Chondrocyte (in vitro differentiated cells): ENCODE measurements around the gene FBXL3. TPM values are rescaled to one million over a fixed set of nuclear protein-coding genes. Genes with fewer than 3 reads are reported as not detected.

Experiments
- DNase-seq: peaks from one replicate; pipeline ENCODE4 v3.0.0; 2021; ENCODE audit warnings: mixed read lengths, low spot score
- H3K27ac Mint-ChIP-seq: one replicate; pipeline ENCODE4 v1.8.0; 2021; ENCODE audit warnings: mild to moderate bottlenecking, moderate library complexity, mixed read lengths; ENCODE audit not compliant: unreplicated experiment
- H3K27me3 Mint-ChIP-seq: 2 replicates; pipeline ENCODE4 v1.8.0; 2021; ENCODE audit warnings: low read depth, mixed read lengths
- H3K36me3 Mint-ChIP-seq: 2 replicates; pipeline ENCODE4 v1.8.0; 2021; ENCODE audit warnings: low read depth, mixed read lengths
- H3K4me1 Mint-ChIP-seq: 2 replicates; pipeline ENCODE4 v1.8.0; 2021; ENCODE audit warnings: low read depth, mild to moderate bottlenecking, mixed read lengths
- H3K4me3 Mint-ChIP-seq: one replicate; pipeline ENCODE4 v1.8.0; 2021; ENCODE audit warnings: mild to moderate bottlenecking, moderate library complexity, mixed read lengths; ENCODE audit not compliant: unreplicated experiment
- H3K9me3 Mint-ChIP-seq: 2 replicates; pipeline ENCODE4 v1.8.0; 2021; ENCODE audit warnings: low read depth, mixed read lengths
- total RNA-seq: library from RNA; stranded (reverse); gene quantifications from 3 replicates; pipeline ENCODE4 v1.2.1, GENCODE V29; 2021
- TF ChIP-seq, protein P1 (sequence below): fragments of 200-600 bp; sonication (generic); IDR thresholded peaks from 2 replicates; pipeline ENCODE4 v1.5.0; 2021; ENCODE audit warnings: antibody characterized with exemption, mild to moderate bottlenecking, moderate library complexity

FBXL3 gene
- total RNA-seq, 1 donor from 2014 or later, result 41.8 TPM

DNA sequence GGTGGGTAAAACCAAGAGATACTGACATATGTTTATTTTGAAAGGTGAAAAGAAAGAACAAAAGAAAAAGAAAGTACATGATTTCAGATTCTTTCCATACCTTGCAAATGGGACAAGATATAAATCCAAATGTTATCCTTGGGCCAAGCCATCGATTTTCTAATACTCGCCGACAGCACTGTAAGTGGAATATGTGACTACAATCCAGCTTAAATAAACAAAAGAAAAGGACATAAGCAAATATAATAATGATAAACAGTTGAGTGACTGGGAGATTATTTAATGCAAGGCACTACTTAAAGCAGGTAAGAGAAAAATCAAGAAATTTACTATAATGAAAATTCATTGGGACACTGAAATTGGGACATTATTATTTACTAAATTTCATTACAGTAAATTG, 29.9 kb upstream of the FBXL3 start:
- Mint-ChIP-seq H3K9me3 (no peaks in the 10 kb centered on the region), H3K4me1 (no peaks in the 10 kb centered on the region), H3K4me3 (no peak overlapping the region), H3K36me3 (peaks cover 29% of the 10 kb centered on the region), H3K27me3 (no peaks in the 10 kb centered on the region), H3K27ac (no peak overlapping the region)
- TF ChIP-seq, protein P1, sequence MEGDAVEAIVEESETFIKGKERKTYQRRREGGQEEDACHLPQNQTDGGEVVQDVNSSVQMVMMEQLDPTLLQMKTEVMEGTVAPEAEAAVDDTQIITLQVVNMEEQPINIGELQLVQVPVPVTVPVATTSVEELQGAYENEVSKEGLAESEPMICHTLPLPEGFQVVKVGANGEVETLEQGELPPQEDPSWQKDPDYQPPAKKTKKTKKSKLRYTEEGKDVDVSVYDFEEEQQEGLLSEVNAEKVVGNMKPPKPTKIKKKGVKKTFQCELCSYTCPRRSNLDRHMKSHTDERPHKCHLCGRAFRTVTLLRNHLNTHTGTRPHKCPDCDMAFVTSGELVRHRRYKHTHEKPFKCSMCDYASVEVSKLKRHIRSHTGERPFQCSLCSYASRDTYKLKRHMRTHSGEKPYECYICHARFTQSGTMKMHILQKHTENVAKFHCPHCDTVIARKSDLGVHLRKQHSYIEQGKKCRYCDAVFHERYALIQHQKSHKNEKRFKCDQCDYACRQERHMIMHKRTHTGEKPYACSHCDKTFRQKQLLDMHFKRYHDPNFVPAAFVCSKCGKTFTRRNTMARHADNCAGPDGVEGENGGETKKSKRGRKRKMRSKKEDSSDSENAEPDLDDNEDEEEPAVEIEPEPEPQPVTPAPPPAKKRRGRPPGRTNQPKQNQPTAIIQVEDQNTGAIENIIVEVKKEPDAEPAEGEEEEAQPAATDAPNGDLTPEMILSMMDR, result no peak
- no peak for DNase-seq

DNA sequence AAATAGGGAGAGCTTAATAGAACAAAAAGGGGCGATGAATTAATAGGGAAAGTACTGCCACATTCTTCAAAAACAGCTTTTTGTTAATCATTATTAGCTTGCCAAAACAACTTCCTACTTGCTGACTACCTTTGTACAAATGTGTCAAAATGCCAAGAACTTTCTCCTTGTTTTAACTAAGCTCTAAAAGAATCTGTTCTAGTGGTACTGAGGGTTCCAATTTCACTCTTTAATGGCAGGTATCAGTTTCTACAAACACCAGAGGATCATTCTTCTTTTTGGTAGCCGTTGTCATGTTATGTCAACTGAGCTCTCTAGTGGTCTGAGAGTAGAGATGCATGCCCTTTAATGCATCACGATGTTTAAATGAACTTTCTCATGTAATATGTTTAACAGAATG, 29.4 kb upstream of the FBXL3 start:
- DNase-seq, result no peak
- no peaks in the 10 kb centered on the region for H3K27me3 Mint-ChIP-seq
- peaks cover 27% of the 10 kb centered on the region for H3K36me3 Mint-ChIP-seq
- TF ChIP-seq, protein P1, result peak; percentile 23
- H3K4me1 Mint-ChIP-seq, result no peaks in the 10 kb centered on the region
- no peaks in the 10 kb centered on the region for H3K9me3 Mint-ChIP-seq
- H3K4me3 Mint-ChIP-seq, result no peak overlapping the region
- H3K27ac Mint-ChIP-seq, result no peak overlapping the region

DNA sequence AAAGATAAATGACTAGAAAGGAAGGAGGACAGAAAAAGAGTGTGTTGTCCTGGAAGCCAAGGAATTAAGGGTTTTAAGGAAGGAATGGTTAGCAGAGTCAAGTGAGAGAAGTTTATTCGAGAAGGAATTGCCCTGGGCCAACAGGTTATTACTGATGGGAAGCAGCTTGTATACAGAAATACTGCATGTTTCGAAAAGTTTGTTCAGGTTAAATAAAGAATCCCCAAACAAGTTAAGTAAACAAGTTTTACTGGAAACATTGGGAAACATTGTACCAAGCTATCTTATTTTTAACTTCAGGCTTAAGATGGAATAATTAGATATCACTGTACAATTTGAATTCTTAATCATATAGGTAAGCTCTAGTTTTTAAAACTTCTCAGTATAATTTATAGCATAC, 28.2 kb upstream of the FBXL3 start:
- peaks cover 34% of the 10 kb centered on the region for H3K36me3 Mint-ChIP-seq
- TF ChIP-seq, protein P1, result no peak
- DNase-seq, result no peak
- no peaks in the 10 kb centered on the region for H3K9me3 Mint-ChIP-seq
- no peak overlapping the region for H3K4me3 Mint-ChIP-seq
- no peaks in the 10 kb centered on the region for H3K4me1 Mint-ChIP-seq
- no peaks in the 10 kb centered on the region for H3K27me3 Mint-ChIP-seq
- H3K27ac Mint-ChIP-seq, result no peak overlapping the region

DNA sequence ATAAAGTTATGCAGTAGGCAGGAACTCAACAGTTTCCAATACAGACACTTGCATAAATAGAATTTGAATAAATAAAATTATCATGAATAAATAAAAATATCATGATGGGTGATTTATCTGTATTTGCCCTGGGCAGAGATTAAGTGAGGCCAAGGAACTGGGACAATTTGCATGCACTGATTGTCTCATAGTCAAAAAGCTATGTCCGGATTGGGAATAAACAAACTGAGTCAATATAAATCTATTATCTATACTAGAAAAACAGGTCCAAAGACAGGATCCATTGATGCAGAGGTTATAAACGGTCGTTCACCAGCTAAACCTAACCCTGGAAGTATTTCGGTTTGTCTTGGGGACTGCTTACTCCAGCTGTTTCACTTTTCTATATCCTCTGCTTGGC, 26.2 kb upstream of the FBXL3 start:
- no peaks in the 10 kb centered on the region for H3K4me1 Mint-ChIP-seq
- H3K9me3 Mint-ChIP-seq, result no peaks in the 10 kb centered on the region
- no peak overlapping the region for H3K27ac Mint-ChIP-seq
- TF ChIP-seq, protein P1, result no peak
- no peaks in the 10 kb centered on the region for H3K27me3 Mint-ChIP-seq
- peaks cover 41% of the 10 kb centered on the region for H3K36me3 Mint-ChIP-seq
- DNase-seq, result no peak
- H3K4me3 Mint-ChIP-seq, result no peak overlapping the region

DNA sequence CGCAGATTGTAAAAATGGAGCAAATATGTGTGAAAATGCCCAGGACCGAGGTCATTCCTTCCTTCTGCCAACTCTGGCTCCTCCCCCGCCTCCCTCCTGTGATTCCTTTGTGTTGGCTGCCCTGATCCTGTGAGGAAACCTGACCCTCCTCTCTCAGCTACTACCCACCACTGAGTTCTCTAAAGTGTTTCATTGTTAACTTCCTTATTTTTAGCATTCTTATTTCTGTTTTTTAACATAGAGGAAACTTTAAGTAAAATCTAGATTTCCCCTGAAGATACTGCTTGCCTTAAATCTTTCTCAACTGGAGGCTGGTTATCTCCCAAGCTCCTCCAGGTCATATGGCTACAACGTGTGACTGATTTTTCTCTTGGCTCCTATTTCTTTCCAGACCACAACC, 21.7 kb upstream of the FBXL3 start:
- Mint-ChIP-seq H3K4me1 (no peaks in the 10 kb centered on the region), H3K27ac (no peak overlapping the region), H3K27me3 (no peaks in the 10 kb centered on the region), H3K4me3 (no peak overlapping the region), H3K36me3 (peaks cover 27% of the 10 kb centered on the region), H3K9me3 (no peaks in the 10 kb centered on the region)
- TF ChIP-seq, protein P1, result no peak
- no peak for DNase-seq
